GM12878 (cell line): Measurements from ENCODE around the gene PHRF1. TPM values are rescaled to one million over a fixed set of nuclear protein-coding genes. Genes with fewer than 3 reads are reported as not detected.

Source experiments
- BCL11A ChIP-seq: IDR thresholded peaks from 2 replicates; pipeline ENCODE4 v1.6.1; 2011; ENCODE audit warnings: low read depth, low read length
- FOS ChIP-seq: IDR thresholded peaks from 3 replicates; pipeline ENCODE4 v1.6.1; 2011; ENCODE audit warnings: borderline replicate concordance; ENCODE audit not compliant: insufficient read length; ENCODE audit errors: extremely low read depth
- HDAC6 ChIP-seq: fragments of 200-600 bp; sonication (generic); IDR thresholded peaks from one replicate; pipeline ENCODE4 v1.8.0; 2017; ENCODE audit warnings: antibody characterized with exemption; ENCODE audit not compliant: unreplicated experiment
- HDGF ChIP-seq: fragments of 450-650 bp; IDR thresholded peaks from 2 replicates; pipeline ENCODE4 v1.6.1; 2016; ENCODE audit warnings: antibody characterized with exemption
- JUND ChIP-seq: IDR thresholded peaks from 2 replicates; pipeline ENCODE4 v1.6.1; 2012; ENCODE audit warnings: low read depth, mild to moderate bottlenecking, low read length, improper control_type of control experiment, moderate library complexity
- MYC ChIP-seq: IDR thresholded peaks from 2 replicates; pipeline ENCODE4 v1.6.1; 2011; ENCODE audit warnings: mild to moderate bottlenecking, low read length, moderate library complexity, inconsistent platforms; ENCODE audit not compliant: insufficient read depth, insufficient replicate concordance, insufficient read length, severe bottlenecking
- NFXL1 ChIP-seq: fragments of 450-650 bp; IDR thresholded peaks from 2 replicates; pipeline ENCODE4 v1.6.1; 2017; ENCODE audit warnings: antibody characterized with exemption, mild to moderate bottlenecking, borderline replicate concordance
- NR2C2 ChIP-seq: IDR thresholded peaks from 2 replicates; pipeline ENCODE4 v1.6.1; 2011; ENCODE audit warnings: borderline replicate concordance, low read depth; ENCODE audit not compliant: control insufficient read depth, insufficient read length
- NRF1 ChIP-seq: conservative IDR thresholded peaks from 2 replicates; pipeline ENCODE4 v1.6.1; 2011; ENCODE audit warnings: mild to moderate bottlenecking, low read depth, low read length, improper control_type of control experiment
- RELA ChIP-seq: fragments of 450-650 bp; IDR thresholded peaks from 2 replicates; pipeline ENCODE4 v1.8.0; 2014; ENCODE audit warnings: borderline replicate concordance; ENCODE audit not compliant: partially characterized antibody
- TCF12 ChIP-seq: IDR thresholded peaks from 2 replicates; pipeline ENCODE4 v1.6.1; 2011; ENCODE audit warnings: low read depth, mild to moderate bottlenecking, low read length
- USF2 ChIP-seq: IDR thresholded peaks from 2 replicates; pipeline ENCODE4 v1.6.1; 2011; ENCODE audit warnings: low read depth, low read length, improper control_type of control experiment, borderline replicate concordance
- ZBTB4 ChIP-seq: fragments of 450-650 bp; formaldehyde crosslinking; IDR thresholded peaks from 2 replicates; pipeline ENCODE4 v1.4.0; 2022; ENCODE audit warnings: mild to moderate bottlenecking, moderate library complexity
- polyA plus RNA-seq, 11 experiments: library from polyadenylated mRNA; depleted of rRNA in 4 of 11; unstranded in 6 of 11; stranded (reverse) in 5 of 11; fragments of >200 nt; fragmentation: Nextera tagmentation in 4 of 11; fragmentation: Illumina TruSeq in 1 of 11; extraction: Ambion mirVana in 4 of 11; extraction: Trizol in 1 of 11; gene quantifications; 1 replicate in 1 of 11; 2 replicates in 10 of 11; pipeline versions ENCODE4 v1.2.1 to v1.2.3, GENCODE V29; 2011 to 2016; ENCODE audit warnings: inconsistent platforms in 2 of 11, missing spikeins in 2 of 11, low read depth in 1 of 11
- total RNA-seq, 4 experiments: library from RNA; depleted of rRNA in 3 of 4; stranded (reverse); fragments of >200 nt in 3 of 4; fragmentation: Illumina TruSeq in 1 of 4; extraction: Trizol in 1 of 4; gene quantifications; 2 replicates each; pipeline versions ENCODE4 v1.2.1 to v1.2.3, GENCODE V29; 2013 to 2021
- TF ChIP-seq, protein P1 (sequence below): fragments of 450-650 bp; formaldehyde crosslinking; IDR thresholded peaks from 2 replicates; pipeline ENCODE4 v1.5.0; 2022; ENCODE audit warnings: mild to moderate bottlenecking, missing genetic modification characterization
- TF ChIP-seq, protein P2 (sequence below): fragments of 450-650 bp; IDR thresholded peaks from 2 replicates; pipeline ENCODE4 v1.6.1; 2017; ENCODE audit warnings: mild to moderate bottlenecking, moderate library complexity

Gene PHRF1
- total and polyA plus RNA-seq, 10 of the 15 experiments (the other 5 are each of a cell fraction or from before 2014, with no cell fraction given) = 0.13 to 43.5 (median 15.1) TPM

- TF ChIP-seq, protein P1, sequence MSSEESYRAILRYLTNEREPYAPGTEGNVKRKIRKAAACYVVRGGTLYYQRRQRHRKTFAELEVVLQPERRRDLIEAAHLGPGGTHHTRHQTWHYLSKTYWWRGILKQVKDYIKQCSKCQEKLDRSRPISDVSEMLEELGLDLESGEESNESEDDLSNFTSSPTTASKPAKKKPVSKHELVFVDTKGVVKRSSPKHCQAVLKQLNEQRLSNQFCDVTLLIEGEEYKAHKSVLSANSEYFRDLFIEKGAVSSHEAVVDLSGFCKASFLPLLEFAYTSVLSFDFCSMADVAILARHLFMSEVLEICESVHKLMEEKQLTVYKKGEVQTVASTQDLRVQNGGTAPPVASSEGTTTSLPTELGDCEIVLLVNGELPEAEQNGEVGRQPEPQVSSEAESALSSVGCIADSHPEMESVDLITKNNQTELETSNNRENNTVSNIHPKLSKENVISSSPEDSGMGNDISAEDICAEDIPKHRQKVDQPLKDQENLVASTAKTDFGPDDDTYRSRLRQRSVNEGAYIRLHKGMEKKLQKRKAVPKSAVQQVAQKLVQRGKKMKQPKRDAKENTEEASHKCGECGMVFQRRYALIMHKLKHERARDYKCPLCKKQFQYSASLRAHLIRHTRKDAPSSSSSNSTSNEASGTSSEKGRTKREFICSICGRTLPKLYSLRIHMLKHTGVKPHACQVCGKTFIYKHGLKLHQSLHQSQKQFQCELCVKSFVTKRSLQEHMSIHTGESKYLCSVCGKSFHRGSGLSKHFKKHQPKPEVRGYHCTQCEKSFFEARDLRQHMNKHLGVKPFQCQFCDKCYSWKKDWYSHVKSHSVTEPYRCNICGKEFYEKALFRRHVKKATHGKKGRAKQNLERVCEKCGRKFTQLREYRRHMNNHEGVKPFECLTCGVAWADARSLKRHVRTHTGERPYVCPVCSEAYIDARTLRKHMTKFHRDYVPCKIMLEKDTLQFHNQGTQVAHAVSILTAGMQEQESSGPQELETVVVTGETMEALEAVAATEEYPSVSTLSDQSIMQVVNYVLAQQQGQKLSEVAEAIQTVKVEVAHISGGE (CRISPR knock-in tag) = no peak
- TF ChIP-seq NFXL1 = no peak
- no peak for TF ChIP-seq NRF1
- TF ChIP-seq NR2C2 = no peak
- TF ChIP-seq, protein P2, sequence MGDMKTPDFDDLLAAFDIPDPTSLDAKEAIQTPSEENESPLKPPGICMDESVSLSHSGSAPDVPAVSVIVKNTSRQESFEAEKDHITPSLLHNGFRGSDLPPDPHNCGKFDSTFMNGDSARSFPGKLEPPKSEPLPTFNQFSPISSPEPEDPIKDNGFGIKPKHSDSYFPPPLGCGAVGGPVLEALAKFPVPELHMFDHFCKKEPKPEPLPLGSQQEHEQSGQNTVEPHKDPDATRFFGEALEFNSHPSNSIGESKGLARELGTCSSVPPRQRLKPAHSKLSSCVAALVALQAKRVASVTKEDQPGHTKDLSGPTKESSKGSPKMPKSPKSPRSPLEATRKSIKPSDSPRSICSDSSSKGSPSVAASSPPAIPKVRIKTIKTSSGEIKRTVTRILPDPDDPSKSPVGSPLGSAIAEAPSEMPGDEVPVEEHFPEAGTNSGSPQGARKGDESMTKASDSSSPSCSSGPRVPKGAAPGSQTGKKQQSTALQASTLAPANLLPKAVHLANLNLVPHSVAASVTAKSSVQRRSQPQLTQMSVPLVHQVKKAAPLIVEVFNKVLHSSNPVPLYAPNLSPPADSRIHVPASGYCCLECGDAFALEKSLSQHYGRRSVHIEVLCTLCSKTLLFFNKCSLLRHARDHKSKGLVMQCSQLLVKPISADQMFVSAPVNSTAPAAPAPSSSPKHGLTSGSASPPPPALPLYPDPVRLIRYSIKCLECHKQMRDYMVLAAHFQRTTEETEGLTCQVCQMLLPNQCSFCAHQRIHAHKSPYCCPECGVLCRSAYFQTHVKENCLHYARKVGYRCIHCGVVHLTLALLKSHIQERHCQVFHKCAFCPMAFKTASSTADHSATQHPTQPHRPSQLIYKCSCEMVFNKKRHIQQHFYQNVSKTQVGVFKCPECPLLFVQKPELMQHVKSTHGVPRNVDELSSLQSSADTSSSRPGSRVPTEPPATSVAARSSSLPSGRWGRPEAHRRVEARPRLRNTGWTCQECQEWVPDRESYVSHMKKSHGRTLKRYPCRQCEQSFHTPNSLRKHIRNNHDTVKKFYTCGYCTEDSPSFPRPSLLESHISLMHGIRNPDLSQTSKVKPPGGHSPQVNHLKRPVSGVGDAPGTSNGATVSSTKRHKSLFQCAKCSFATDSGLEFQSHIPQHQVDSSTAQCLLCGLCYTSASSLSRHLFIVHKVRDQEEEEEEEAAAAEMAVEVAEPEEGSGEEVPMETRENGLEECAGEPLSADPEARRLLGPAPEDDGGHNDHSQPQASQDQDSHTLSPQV = no peak
- TF ChIP-seq USF2 = peak; percentile 72
- no peak for TF ChIP-seq HDAC6
- TF ChIP-seq BCL11A = 0 out of 2 replicates have a peak, but pooled peaks have one; percentile 25
- no peak for TF ChIP-seq JUND
- TF ChIP-seq ZBTB4 = no peak
- TF ChIP-seq FOS = no peak
- TF ChIP-seq RELA = peak; percentile 78
- no peak for TF ChIP-seq TCF12
- peak; percentile 77 for TF ChIP-seq HDGF
- no peak for TF ChIP-seq MYC
Observed at GRCh38 chr11:536841-537621, 39.2 kb upstream of the PHRF1 start, which contains the start of gene LRRC56 (continued).
